Measurements from ENCODE around the gene TPSD1.

DNA sequence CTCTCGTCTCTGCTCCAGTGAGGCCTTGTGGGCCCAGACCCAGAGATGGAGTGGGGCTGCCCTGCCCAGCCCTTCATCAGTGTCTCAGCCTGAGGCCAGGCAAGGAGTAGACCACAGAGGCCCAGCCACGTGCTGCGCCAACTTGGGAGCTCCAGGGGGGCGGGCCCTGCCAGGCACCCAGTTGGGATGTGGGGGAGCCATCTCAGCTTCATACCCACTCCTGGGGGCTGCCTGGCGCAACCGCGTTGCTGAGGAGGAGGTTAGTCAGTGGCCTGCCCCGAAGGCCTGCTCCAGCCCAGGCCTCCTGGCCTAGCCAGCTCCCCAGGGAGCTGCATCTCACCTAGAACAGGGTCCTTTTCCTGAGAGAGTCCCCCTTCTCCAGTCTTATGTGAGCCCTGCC, 42.6 kb upstream of the TPSD1 start:
- TF ChIP-seq, protein P1, sequence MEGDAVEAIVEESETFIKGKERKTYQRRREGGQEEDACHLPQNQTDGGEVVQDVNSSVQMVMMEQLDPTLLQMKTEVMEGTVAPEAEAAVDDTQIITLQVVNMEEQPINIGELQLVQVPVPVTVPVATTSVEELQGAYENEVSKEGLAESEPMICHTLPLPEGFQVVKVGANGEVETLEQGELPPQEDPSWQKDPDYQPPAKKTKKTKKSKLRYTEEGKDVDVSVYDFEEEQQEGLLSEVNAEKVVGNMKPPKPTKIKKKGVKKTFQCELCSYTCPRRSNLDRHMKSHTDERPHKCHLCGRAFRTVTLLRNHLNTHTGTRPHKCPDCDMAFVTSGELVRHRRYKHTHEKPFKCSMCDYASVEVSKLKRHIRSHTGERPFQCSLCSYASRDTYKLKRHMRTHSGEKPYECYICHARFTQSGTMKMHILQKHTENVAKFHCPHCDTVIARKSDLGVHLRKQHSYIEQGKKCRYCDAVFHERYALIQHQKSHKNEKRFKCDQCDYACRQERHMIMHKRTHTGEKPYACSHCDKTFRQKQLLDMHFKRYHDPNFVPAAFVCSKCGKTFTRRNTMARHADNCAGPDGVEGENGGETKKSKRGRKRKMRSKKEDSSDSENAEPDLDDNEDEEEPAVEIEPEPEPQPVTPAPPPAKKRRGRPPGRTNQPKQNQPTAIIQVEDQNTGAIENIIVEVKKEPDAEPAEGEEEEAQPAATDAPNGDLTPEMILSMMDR (IDR thresholded peaks at IDR 0.05; ENCODE audit: low read depth, low read length, poor library complexity, severe bottlenecking): no peak
- no peak for TF ChIP-seq EZH2phosphoT487 (IDR thresholded peaks at IDR 0.05; ENCODE audit: borderline replicate concordance, low read length)

Measured in DOHH2 (cell line).